ENCODE results near the gene USP19.

GRCh38 chr3:49076116-49076515, 44.5 kb downstream of the USP19 start:
- no peak for TF ChIP-seq CTCF (IDR thresholded peaks at IDR 0.05; ENCODE audit: insufficient read depth, low read length, poor library complexity, severe bottlenecking)
- TF ChIP-seq EZH2phosphoT487 (conservative IDR thresholded peaks at IDR 0.05; ENCODE audit: low read length) = no peak

Data from SU-DHL-6 (cell line).